Retinal pigment epithelial cell (primary cell): ENCODE results near the gene LAMA1.

Experiments used
- DNase-seq: peaks from one replicate; pipeline ENCODE4 v3.0.0-alpha.2; 2010; ENCODE audit warnings: low read depth
- H3K4me3 ChIP-seq: 2 replicates; pipeline ENCODE4 v1.5.1; 2011; ENCODE audit warnings: mild to moderate bottlenecking, low read length, control low read depth, moderate library complexity
- TF ChIP-seq, protein P1 (sequence below): conservative IDR thresholded peaks from 2 replicates; pipeline ENCODE4 v1.5.1; 2011; ENCODE audit warnings: low read depth, low read length, control low read depth, inconsistent platforms

The LAMA1 gene

DNA sequence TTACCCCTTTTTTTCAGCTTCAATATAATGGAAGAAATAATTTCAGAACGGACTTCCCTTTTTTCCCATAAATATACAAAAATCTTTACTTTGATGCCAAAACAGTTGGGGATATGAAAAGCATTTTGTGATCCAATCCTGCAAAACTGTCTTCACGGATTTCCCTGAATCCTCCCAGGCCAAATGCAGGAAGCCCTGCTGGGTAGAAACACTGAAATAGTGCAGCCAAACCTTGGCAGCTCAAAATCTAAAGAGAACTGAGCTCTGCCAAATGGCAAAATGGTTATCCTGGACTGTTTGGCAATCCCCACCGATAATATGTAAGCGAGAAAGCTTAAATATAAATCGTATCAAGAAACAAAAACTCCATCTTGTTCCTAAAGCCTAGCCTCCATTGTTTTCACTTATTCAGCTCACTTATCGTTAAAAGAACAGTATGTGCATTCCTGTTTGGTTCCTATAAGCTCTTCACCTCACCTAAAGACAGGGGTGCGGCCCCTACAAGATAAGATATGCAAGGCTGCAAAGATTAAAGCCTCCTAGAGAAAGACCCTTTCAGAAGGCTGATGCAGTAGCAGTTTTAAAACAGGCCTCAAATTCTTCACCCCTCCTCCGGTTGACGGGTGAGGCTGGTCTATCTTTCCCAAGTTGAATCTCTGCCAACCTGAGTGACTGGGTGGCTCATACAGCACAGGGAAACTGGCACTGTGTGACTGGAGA is 48.6 kb downstream of the LAMA1 start:
- no peak overlapping the region for H3K4me3 ChIP-seq
- DNase-seq = no peak
- TF ChIP-seq, protein P1, sequence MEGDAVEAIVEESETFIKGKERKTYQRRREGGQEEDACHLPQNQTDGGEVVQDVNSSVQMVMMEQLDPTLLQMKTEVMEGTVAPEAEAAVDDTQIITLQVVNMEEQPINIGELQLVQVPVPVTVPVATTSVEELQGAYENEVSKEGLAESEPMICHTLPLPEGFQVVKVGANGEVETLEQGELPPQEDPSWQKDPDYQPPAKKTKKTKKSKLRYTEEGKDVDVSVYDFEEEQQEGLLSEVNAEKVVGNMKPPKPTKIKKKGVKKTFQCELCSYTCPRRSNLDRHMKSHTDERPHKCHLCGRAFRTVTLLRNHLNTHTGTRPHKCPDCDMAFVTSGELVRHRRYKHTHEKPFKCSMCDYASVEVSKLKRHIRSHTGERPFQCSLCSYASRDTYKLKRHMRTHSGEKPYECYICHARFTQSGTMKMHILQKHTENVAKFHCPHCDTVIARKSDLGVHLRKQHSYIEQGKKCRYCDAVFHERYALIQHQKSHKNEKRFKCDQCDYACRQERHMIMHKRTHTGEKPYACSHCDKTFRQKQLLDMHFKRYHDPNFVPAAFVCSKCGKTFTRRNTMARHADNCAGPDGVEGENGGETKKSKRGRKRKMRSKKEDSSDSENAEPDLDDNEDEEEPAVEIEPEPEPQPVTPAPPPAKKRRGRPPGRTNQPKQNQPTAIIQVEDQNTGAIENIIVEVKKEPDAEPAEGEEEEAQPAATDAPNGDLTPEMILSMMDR = no peak

DNA sequence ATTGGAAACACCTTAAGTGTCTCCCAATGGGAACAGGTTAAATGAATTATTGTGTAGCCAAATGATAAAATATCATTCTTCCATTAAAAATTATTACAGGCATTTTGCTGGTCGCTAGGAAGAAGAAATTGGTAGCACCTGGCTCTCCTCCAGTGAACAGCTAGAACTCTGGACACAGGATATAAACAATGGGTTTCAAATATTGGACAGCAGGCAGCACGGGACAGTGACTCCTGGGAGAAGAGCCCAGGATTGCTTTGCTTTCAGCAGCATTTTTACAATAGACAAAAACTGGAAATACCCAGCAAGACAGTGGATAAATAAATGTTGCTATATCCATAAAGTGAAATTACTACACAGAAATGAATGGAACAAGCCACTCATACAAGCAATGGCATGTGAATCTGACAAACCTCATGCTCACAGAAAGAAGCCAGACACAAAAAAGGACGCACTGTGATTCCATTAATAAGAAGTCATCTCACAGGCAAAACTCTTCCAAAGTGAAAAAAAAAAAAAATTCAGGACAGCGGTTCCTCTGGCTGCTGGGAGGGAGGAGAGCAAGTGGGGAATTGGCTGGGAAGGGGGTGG is 50.5 kb downstream of the LAMA1 start:
- TF ChIP-seq, protein P1 = no peak
- no peak for DNase-seq
- no peak overlapping the region for H3K4me3 ChIP-seq

DNA sequence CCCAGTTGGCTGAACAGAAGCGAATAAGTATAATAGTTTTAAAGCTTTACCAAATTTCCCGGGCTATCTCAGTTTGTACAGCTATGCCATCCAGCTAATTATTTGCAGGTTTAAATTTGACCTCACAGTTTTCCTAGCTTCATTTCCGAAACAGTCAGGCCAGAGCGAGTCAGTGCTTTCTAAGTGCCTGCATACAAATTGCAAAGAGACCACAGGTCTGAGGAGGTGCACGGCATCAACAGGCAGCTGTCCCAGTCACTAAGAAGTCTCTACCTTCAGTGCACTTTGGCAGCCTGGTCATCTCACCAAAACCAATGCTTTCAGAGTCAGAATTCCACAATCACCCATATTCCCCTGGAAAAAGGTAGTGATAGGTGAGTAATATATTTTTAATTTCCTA is 51.9 kb downstream of the LAMA1 start:
- TF ChIP-seq, protein P1 = no peak
- no peak for DNase-seq
- H3K4me3 ChIP-seq = no peak overlapping the region

DNA sequence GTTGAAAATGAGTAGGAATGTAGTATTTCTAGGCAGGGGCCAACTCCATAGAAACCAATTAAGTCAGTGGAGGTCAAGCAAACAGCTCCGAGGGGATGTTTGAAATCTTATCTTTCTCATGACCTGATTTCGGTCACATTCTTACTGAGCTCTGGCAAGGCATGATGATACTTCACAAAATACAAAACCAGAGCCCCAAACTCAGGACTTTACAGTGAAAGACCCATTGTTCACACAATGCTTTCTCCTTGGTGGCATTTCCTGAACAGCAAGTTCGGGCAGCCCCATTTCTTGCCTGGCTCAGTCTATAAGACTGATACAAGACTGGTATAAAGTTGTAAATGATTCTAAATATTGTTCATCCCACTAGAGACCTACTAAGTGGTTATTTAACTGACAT is 53.3 kb downstream of the LAMA1 start:
- no peak overlapping the region for H3K4me3 ChIP-seq
- TF ChIP-seq, protein P1 = no peak
- DNase-seq = no peak

DNA sequence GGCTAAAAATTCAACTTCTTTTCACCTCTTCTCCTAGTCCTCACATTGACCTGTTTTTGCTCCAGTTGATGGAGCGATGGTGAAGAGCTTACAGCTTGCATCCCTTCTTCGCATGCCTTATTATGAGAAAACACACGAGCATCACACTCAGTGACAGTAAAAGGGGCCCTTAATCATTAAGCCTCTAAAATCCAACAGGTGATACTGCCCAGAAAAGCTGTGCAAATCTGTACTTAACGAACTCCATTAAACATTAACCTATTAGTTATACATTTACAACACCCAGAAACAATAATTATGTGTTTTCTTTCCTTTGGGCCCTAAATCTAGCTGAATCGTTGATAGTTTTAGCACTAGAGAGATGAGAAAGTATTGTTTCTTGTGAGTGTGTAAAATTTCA is 54.8 kb downstream of the LAMA1 start:
- H3K4me3 ChIP-seq = no peak overlapping the region
- no peak for DNase-seq
- TF ChIP-seq, protein P1 = no peak

DNA sequence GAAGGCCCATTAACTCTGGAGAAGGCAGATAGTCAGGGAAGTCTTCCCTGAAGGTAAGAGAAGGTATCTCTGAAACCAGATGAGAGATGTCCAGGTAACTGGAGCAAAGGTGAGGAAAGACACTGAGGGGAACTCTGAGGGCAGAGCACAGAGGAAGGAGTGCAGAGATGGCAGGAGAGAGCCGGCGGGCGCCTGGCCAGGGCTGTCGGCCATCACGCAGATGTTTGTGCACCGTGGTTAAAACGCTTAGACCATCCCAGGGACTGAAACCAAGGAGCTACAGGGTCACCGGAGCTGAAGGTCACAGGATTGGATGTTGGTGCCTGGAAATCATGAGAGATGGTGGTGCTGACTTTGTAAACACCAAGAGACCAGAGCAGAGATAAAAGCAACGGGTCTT is 55.4 kb downstream of the LAMA1 start:
- H3K4me3 ChIP-seq = no peak overlapping the region
- TF ChIP-seq, protein P1 = no peak
- no peak for DNase-seq

DNA sequence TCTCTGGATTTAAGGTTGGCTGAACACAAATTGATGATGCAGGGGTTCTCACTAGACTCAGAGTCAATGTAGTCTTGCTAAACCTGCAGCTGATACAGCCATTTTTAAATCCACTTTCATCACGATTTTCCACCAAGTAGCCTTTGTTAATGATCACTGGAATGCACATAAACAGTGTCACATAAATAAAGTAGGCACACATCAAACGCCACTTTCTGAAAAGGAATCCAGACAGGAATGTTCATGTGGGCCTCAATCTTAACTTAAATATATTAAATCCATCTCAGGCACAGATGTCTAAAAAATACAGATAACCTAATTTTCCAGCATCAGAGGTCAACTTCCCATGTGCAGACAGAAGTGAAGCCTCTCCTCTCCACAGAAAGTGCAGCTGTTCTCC is 58.3 kb downstream of the LAMA1 start:
- peak; percentile 93 for DNase-seq
- H3K4me3 ChIP-seq = no peak overlapping the region
- TF ChIP-seq, protein P1 = no peak
